Loucy (cell line): ENCODE results near the gene USH1C.

Experiments
- H2AFZ ChIP-seq: fragments of 200-600 bp; sonication (generic); 2 replicates; pipeline ENCODE4 v1.6.0; 2016; ENCODE audit warnings: antibody characterized with exemption, mild to moderate bottlenecking, low read length, moderate library complexity
- H3F3A ChIP-seq: fragments of 200-600 bp; 2 replicates; pipeline ENCODE4 v1.6.0; 2016; ENCODE audit warnings: antibody characterized with exemption, low read depth, mild to moderate bottlenecking
- H3K27me3 ChIP-seq: fragments of 200-600 bp; sonication (generic); 2 replicates; pipeline ENCODE4 v1.6.1; 2014; ENCODE audit warnings: low read length, mild to moderate bottlenecking; ENCODE audit not compliant: insufficient read depth, poor library complexity, severe bottlenecking
- H3K36me3 ChIP-seq: fragments of 200-600 bp; sonication (generic); 2 replicates; pipeline ENCODE4 v1.6.1; 2016; ENCODE audit warnings: low read length; ENCODE audit not compliant: insufficient read depth
- H3K4me1 ChIP-seq: fragments of 200-600 bp; sonication (generic); 2 replicates; pipeline ENCODE4 v1.5.1; 2014; ENCODE audit warnings: low read length, mild to moderate bottlenecking; ENCODE audit not compliant: insufficient read depth, poor library complexity, severe bottlenecking
- H3K4me2 ChIP-seq: fragments of 200-600 bp; sonication (generic); 2 replicates; pipeline ENCODE4 v1.6.0; 2014; ENCODE audit warnings: antibody characterized with exemption, low read length, low read depth, mild to moderate bottlenecking; ENCODE audit not compliant: poor library complexity, severe bottlenecking
- H3K4me3 ChIP-seq: fragments of 200-600 bp; sonication (generic); 2 replicates; pipeline ENCODE4 v1.5.1; 2014; ENCODE audit warnings: low read length, mild to moderate bottlenecking, mixed read lengths; ENCODE audit not compliant: poor library complexity, severe bottlenecking
- H3K79me2 ChIP-seq: fragments of 200-600 bp; sonication (generic); 2 replicates; pipeline ENCODE4 v1.6.1; 2014; ENCODE audit warnings: low read length; ENCODE audit not compliant: insufficient read depth
- H3K9ac ChIP-seq: fragments of 200-600 bp; sonication (generic); 2 replicates; pipeline ENCODE4 v1.6.0; 2014; ENCODE audit warnings: mild to moderate bottlenecking, low read depth, low read length, moderate library complexity; ENCODE audit not compliant: poor library complexity, severe bottlenecking
- H3K9me2 ChIP-seq: fragments of 200-600 bp; sonication (generic); replicated peaks from 2 replicates; pipeline ENCODE4 v1.6.1; 2016; ENCODE audit warnings: low read depth, low read length, mixed read lengths
- H3K9me3 ChIP-seq: fragments of 200-600 bp; sonication (generic); 2 replicates; pipeline ENCODE4 v1.6.1; 2014; ENCODE audit warnings: mild to moderate bottlenecking, antibody characterized with exemption, low read length, low read depth; ENCODE audit not compliant: insufficient read depth
- H4K20me1 ChIP-seq: fragments of 200-600 bp; sonication (generic); 2 replicates; pipeline ENCODE4 v1.6.0; 2014; ENCODE audit warnings: antibody characterized with exemption, low read length, mild to moderate bottlenecking; ENCODE audit not compliant: insufficient read depth, poor library complexity, severe bottlenecking
- CTCF ChIP-seq: fragments of 200-600 bp; sonication (generic); conservative IDR thresholded peaks from 2 replicates; pipeline ENCODE4 v1.5.1; 2014; ENCODE audit warnings: mild to moderate bottlenecking, antibody characterized with exemption, low read length
- EZH2phosphoT487 ChIP-seq: fragments of 200-600 bp; IDR thresholded peaks from 2 replicates; pipeline ENCODE4 v1.6.1; 2018; ENCODE audit warnings: antibody characterized with exemption, mild to moderate bottlenecking, moderate library complexity, borderline replicate concordance

Gene USH1C

GRCh38 chr11:17544181-17544622 lies at the start of gene USH1C:
Gene USH1C (minus strand): TSS chr11:17544416. CDS start chr11:17544307, 109 bp downstream.
- no peaks in the 10 kb centered on the region for H4K20me1 ChIP-seq
- H3K4me1 ChIP-seq: no peaks in the 10 kb centered on the region
- H2AFZ ChIP-seq: no peak within 1 kb of the TSS
- H3K9me2 ChIP-seq: no peaks in the 10 kb centered on the region
- no peaks in the 10 kb centered on the region for H3K9me3 ChIP-seq
- TF ChIP-seq EZH2phosphoT487: no peak
- no peak for TF ChIP-seq CTCF
- H3K79me2 ChIP-seq: no peaks in the 10 kb centered on the region
- no peaks in the 10 kb centered on the region for H3K27me3 ChIP-seq
- no peak within 1 kb of the TSS for H3K4me3 ChIP-seq
- H3K9ac ChIP-seq: no peak within 1 kb of the TSS
- H3K36me3 ChIP-seq: no peaks in the 10 kb centered on the region
- H3F3A ChIP-seq: no peaks in the 10 kb centered on the region
- no peak within 1 kb of the TSS for H3K4me2 ChIP-seq

GRCh38 chr11:17593466-17594245 lies 49.4 kb upstream of the USH1C start:
- H3K9me2 ChIP-seq: no peaks in the 10 kb centered on the region
- no peaks in the 10 kb centered on the region for H3K27me3 ChIP-seq
- H3K9me3 ChIP-seq: no peaks in the 10 kb centered on the region
- no peak overlapping the region for H3K4me3 ChIP-seq
- no peaks in the 10 kb centered on the region for H3K4me1 ChIP-seq
- no peaks in the 10 kb centered on the region for H4K20me1 ChIP-seq
- no peak for TF ChIP-seq CTCF
- no peak for TF ChIP-seq EZH2phosphoT487
- H3F3A ChIP-seq: no peaks in the 10 kb centered on the region
- H3K9ac ChIP-seq: no peak overlapping the region
- H2AFZ ChIP-seq: no peak overlapping the region
- H3K79me2 ChIP-seq: no peaks in the 10 kb centered on the region
- no peak overlapping the region for H3K4me2 ChIP-seq
- H3K36me3 ChIP-seq: no peaks in the 10 kb centered on the region

- H4K20me1 ChIP-seq: no peaks in the 10 kb centered on the region
- no peak overlapping the region for H3K4me3 ChIP-seq
- no peaks in the 10 kb centered on the region for H3K9me2 ChIP-seq
- H3K9me3 ChIP-seq: no peaks in the 10 kb centered on the region
- no peaks in the 10 kb centered on the region for H3K36me3 ChIP-seq
- H3K79me2 ChIP-seq: no peaks in the 10 kb centered on the region
- H3K4me1 ChIP-seq: no peaks in the 10 kb centered on the region
- H3K27me3 ChIP-seq: no peaks in the 10 kb centered on the region
- no peak overlapping the region for H3K9ac ChIP-seq
- no peak overlapping the region for H3K4me2 ChIP-seq
- no peak for TF ChIP-seq CTCF
- TF ChIP-seq EZH2phosphoT487: no peak
- H3F3A ChIP-seq: no peaks in the 10 kb centered on the region
- no peak overlapping the region for H2AFZ ChIP-seq
Measured at GRCh38 chr11:17591293-17591692, 47.1 kb upstream of the USH1C start.
